GM12891 (cell line): ENCODE results near the gene MUC6.
"Not testable (repeated sequence)": the region's sequence is repeated elsewhere in the genome, so short reads cannot be mapped to it uniquely, and the experiment has no call there.

Source experiments
- DNase-seq: peaks from one replicate; pipeline ENCODE4 v3.0.0; 2011; ENCODE audit warnings: low spot score; ENCODE audit not compliant: insufficient read length
- FAIRE-seq: peaks from 2 replicates; lab custom pipeline; 2011; peaks lifted over from hg19 to GRCh38; lab: Jason Lieb, UNC
- PAX5 ChIP-seq: IDR thresholded peaks from 2 replicates; pipeline ENCODE4 v1.6.1; 2011; ENCODE audit warnings: low read length, moderate library complexity, mild to moderate bottlenecking; ENCODE audit not compliant: insufficient read depth, severe bottlenecking
- POLR2A ChIP-seq: IDR thresholded peaks from 2 replicates; pipeline ENCODE4 v1.6.1; 2011; ENCODE audit warnings: low read depth, low read length, control low read depth
- POLR2AphosphoS5 ChIP-seq: IDR thresholded peaks from 2 replicates; pipeline ENCODE4 v1.6.1; 2011; ENCODE audit warnings: low read depth, low read length, control low read depth
- POU2F2 ChIP-seq: IDR thresholded peaks from 2 replicates; pipeline ENCODE4 v1.6.1; 2011; ENCODE audit warnings: low read depth, mild to moderate bottlenecking, control low read depth, low read length, moderate library complexity
- SPI1 ChIP-seq: IDR thresholded peaks from 2 replicates; pipeline ENCODE4 v1.6.1; 2011; ENCODE audit warnings: low read depth, low read length, control low read depth
- TAF1 ChIP-seq: IDR thresholded peaks from 2 replicates; pipeline ENCODE4 v1.6.1; 2011; ENCODE audit warnings: low read depth, low read length, control low read depth

The MUC6 gene

GRCh38 chr11:975827-976226 is 60.7 kb downstream of the MUC6 start:
- no peak for DNase-seq
- TF ChIP-seq PAX5 (no peak), POU2F2 (no peak), SPI1 (no peak)
- FAIRE-seq = no peak

GRCh38 chr11:975376-975775 is 61.1 kb downstream of the MUC6 start:
- not testable (repeated sequence) for DNase-seq
- peak; percentile 35 for FAIRE-seq

- no peak for TF ChIP-seq TAF1
- no peak for TF ChIP-seq POLR2A
- no peak for TF ChIP-seq PAX5
- no peak for TF ChIP-seq POLR2AphosphoS5
- TF ChIP-seq SPI1 = no peak
- FAIRE-seq (no peak), DNase-seq (no peak)
Measured at GRCh38 chr11:973237-973636, 63.3 kb downstream of the MUC6 start.

GRCh38 chr11:972523-973211 is 63.9 kb downstream of the MUC6 start:
- DNase-seq (no peak), FAIRE-seq (no peak)
- TF ChIP-seq PAX5 = no peak
- no peak for TF ChIP-seq POU2F2
- TF ChIP-seq POLR2AphosphoS5 = no peak
- TF ChIP-seq SPI1 = no peak
- no peak for TF ChIP-seq POLR2A
- no peak for TF ChIP-seq TAF1

GRCh38 chr11:971731-972365 is 64.7 kb downstream of the MUC6 start:
- FAIRE-seq (no peak), DNase-seq (no peak)
- no peak for TF ChIP-seq POLR2A
- no peak for TF ChIP-seq POLR2AphosphoS5
- TF ChIP-seq TAF1 = no peak
- TF ChIP-seq PAX5 = no peak
- TF ChIP-seq POU2F2 = no peak
- no peak for TF ChIP-seq SPI1

- no peak for TF ChIP-seq SPI1
- TF ChIP-seq PAX5 = no peak
- no peak for TF ChIP-seq TAF1
- TF ChIP-seq POU2F2 = no peak
- TF ChIP-seq POLR2A = no peak
- no peak for TF ChIP-seq POLR2AphosphoS5
- FAIRE-seq = no peak
- no peak for DNase-seq
Measured at GRCh38 chr11:971092-971690, 65.3 kb downstream of the MUC6 start.

GRCh38 chr11:970319-970871 is 66.1 kb downstream of the MUC6 start:
- FAIRE-seq (peak; percentile 20), DNase-seq (no peak)
- TF ChIP-seq SPI1 = no peak
- no peak for TF ChIP-seq PAX5
- no peak for TF ChIP-seq TAF1
- TF ChIP-seq POLR2AphosphoS5 = no peak
- TF ChIP-seq POLR2A = no peak
- TF ChIP-seq POU2F2 = no peak

- TF ChIP-seq POLR2A (no peak), POLR2AphosphoS5 (no peak), SPI1 (no peak), POU2F2 (no peak), PAX5 (no peak), TAF1 (no peak)
- DNase-seq = no peak
- no peak for FAIRE-seq
Measured at GRCh38 chr11:969651-970205, 66.8 kb downstream of the MUC6 start.

- DNase-seq (no peak), FAIRE-seq (no peak)
- TF ChIP-seq POU2F2 (no peak), POLR2AphosphoS5 (no peak), SPI1 (no peak), POLR2A (no peak), PAX5 (no peak)
Measured at GRCh38 chr11:968822-969221, 67.7 kb downstream of the MUC6 start.

- DNase-seq (no peak), FAIRE-seq (no peak)
- TF ChIP-seq TAF1 = no peak
- TF ChIP-seq POLR2AphosphoS5 = no peak
- no peak for TF ChIP-seq POLR2A
- TF ChIP-seq PAX5 = no peak
- no peak for TF ChIP-seq SPI1
- no peak for TF ChIP-seq POU2F2
Measured at GRCh38 chr11:967995-968751, 68.3 kb downstream of the MUC6 start.
